Activated CD4-positive, alpha-beta memory T cell treated with anti-CD3 and anti-CD28 coated beads for 36 hours (primary cell): ENCODE results near the gene UMAD1. TPM values are rescaled to one million over a fixed set of nuclear protein-coding genes. Genes with fewer than 3 reads are reported as not detected.

Experiments used
- CTCF ChIA-PET: fragments of 350-600 bp; sonication (Branson Sonifier 250); formaldehyde crosslinking; loops from one replicate; lab custom pipeline; 2021; ENCODE audit warnings: antibody characterized with exemption, inconsistent platforms; lab: Charles Lee
- POLR2A ChIA-PET: fragments of 350-600 bp; sonication (Branson Sonifier 250); formaldehyde crosslinking; loops from one replicate; lab custom pipeline; 2021; ENCODE audit warnings: antibody characterized with exemption; lab: Charles Lee
- DNase-seq: peaks from one replicate; pipeline ENCODE4 v3.0.0-alpha.2; 2020
- H3K27ac Mint-ChIP-seq: one replicate; pipeline ENCODE4 v1.8.0; 2021; ENCODE audit warnings: mixed read lengths
- H3K27me3 Mint-ChIP-seq: one replicate; pipeline ENCODE4 v1.8.0; 2021; ENCODE audit warnings: mixed read lengths
- H3K36me3 Mint-ChIP-seq: one replicate; pipeline ENCODE4 v1.8.0; 2021; ENCODE audit warnings: mixed read lengths
- H3K4me1 Mint-ChIP-seq: one replicate; pipeline ENCODE4 v1.8.0; 2021; ENCODE audit warnings: low read depth, mixed read lengths
- H3K4me3 Mint-ChIP-seq: one replicate; pipeline ENCODE4 v1.8.0; 2021; ENCODE audit warnings: mild to moderate bottlenecking, mixed read lengths
- H3K9me3 Mint-ChIP-seq: one replicate; pipeline ENCODE4 v1.8.0; 2021; ENCODE audit warnings: mixed read lengths
- intact Hi-C: fragments of 100-400 bp; cut with micrococcal nuclease; formaldehyde crosslinking; loops from one replicate; pipeline ENCODE4 v1.15.1; 2023
- total RNA-seq, 2 experiments: library from RNA; stranded (reverse); gene quantifications; one replicate each; pipeline ENCODE4 v1.2.3, GENCODE V29; 2021

UMAD1 gene
- total RNA-seq: 10 to 100 TPM; 15.0 to 17.6 TPM

DNA sequence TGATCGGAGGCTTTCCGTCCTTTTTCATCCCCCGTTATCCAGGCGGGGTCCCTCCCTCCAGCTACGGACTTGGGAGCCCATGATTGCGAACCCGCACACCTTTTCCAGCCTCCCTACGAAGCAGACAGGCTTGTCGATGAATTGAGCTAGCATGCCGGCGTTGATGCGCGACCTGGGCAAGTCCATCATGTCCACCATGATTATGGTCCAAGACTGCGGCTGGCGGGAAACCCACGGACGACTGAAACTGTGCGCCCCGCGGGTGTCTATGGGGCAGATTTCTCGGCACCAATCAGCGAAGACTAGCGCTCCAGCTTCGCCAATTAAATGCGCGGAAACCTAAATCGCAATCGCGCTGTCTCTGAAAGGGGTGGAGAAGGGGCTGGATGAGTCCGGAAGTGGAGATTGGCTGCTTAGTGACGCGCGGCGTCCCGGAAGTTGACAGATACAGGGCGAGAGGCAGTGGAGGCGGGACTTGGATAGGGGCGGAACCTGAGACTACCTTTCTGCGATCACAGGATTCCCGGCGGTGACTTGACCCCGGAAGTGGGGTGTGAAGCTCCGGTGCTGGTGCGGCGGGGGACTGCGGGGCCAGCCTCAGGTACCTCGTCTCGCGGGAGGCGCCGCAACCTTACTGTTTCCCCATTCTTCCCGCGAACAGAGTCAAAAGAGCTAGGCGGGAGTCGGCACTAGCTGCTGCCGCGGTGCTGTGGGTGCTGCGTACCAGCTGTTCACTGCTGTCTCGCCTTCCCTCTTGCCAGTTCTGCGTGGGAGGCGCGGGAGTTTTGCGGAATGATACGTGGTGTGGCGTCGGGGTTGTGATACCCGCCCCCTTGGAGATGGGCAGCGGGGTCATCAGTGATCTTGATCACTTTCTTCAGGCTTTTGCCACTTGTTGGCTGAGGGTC, at the start of gene UMAD1:
UMAD1 (plus strand) TSS at position 532 of the 908 bp plus-strand sequence. CDS start 32,620 bp downstream, outside the sequence.
- Mint-ChIP-seq H3K36me3 (peaks cover 27% of the 10 kb centered on the region), H3K27ac (peak within 1 kb of the TSS; percentile 100), H3K4me1 (peaks cover 45% of the 10 kb centered on the region), H3K9me3 (no peaks in the 10 kb centered on the region), H3K4me3 (peak within 1 kb of the TSS; percentile 97), H3K27me3 (peaks cover 1% of the 10 kb centered on the region)
- ChIA-PET CTCF (interaction anchor here (0.5 to 2.1 kb wide), 9 partner anchors 41 to 656 kb away, joined by 3 to 6 read pairs (median 3); no protein-coding TSS in a partner anchor), POLR2A (interaction anchor here (0.6 to 2.8 kb wide), 18 partner anchors 13 to 537 kb away, joined by 3 to 25 read pairs (median 4); partner anchors contain the start of genes C1GALT1, GLCCI1 and RPA3)
- peak; percentile 99 for DNase-seq
- intact Hi-C loops: loop anchor here (1.0 to 5.0 kb wide), 8 partner anchors 31 to 536 kb away; partner anchors contain the start of genes C1GALT1, GLCCI1 and RPA3

DNA sequence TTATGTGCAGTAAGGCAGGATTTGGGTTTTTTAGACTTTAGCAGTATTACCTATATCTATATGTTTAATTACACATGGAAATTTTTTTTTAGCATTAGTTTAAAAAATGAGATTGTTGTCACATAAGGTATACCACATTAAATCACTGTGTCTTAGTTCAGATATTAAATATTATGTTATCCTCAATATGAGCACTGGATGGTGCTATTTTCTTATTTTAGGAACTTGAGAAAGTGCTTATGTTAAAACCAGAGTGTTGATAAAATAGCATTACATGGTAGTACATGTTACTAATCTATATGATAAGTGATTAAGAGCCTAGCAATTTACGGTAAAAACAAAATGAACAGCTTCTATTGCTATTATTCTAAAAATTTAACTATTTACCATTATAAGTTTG, 45.1 kb upstream of the UMAD1 start:
- no peaks in the 10 kb centered on the region for H3K27me3 Mint-ChIP-seq
- POLR2A ChIA-PET: no interaction called here
- H3K36me3 Mint-ChIP-seq: peaks cover 30% of the 10 kb centered on the region
- no peak for DNase-seq
- intact Hi-C loops: loop anchor here (1.0 to 2.0 kb wide), 2 partner anchors 166 to 621 kb away; no protein-coding TSS in a partner anchor
- H3K9me3 Mint-ChIP-seq: no peaks in the 10 kb centered on the region
- no peak overlapping the region for H3K4me3 Mint-ChIP-seq
- H3K4me1 Mint-ChIP-seq: no peaks in the 10 kb centered on the region
- CTCF ChIA-PET: interaction anchor here (0.6 to 2.1 kb wide), 15 partner anchors 11 to 700 kb away, joined by 3 to 9 read pairs (median 4); partner anchors contain the start of gene UMAD1
- no peak overlapping the region for H3K27ac Mint-ChIP-seq

DNA sequence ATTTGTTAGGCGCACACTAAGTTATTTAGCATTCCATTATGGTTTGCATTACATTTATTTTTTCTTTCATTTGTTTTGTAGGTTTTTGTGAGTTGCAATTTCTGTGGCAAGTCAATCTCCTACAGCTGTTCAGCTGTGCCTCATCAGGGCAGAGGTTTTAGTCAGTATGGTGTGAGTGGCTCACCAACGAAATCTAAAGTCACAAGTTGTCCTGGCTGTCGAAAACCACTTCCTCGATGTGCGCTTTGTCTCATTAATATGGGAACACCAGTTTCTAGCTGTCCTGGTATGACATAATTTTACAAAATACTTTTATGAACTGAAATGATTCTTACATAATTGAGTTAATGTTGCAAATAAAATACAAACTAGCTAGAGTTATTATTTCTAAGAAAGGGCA, 44.4 kb upstream of the UMAD1 start:
- CTCF ChIA-PET: interaction anchor here (0.7 to 2.1 kb wide), 10 partner anchors 13 to 700 kb away, joined by 3 to 9 read pairs (median 4); partner anchors contain the start of gene UMAD1
- Mint-ChIP-seq H3K4me3 (no peak overlapping the region), H3K36me3 (peaks cover 34% of the 10 kb centered on the region), H3K9me3 (no peaks in the 10 kb centered on the region), H3K27me3 (no peaks in the 10 kb centered on the region), H3K27ac (no peak overlapping the region), H3K4me1 (no peaks in the 10 kb centered on the region)
- POLR2A ChIA-PET: no interaction called here
- intact Hi-C loops: loop anchor here (1.0 kb wide), 1 partner anchor 593 kb away; no protein-coding TSS in a partner anchor
- no peak for DNase-seq

DNA sequence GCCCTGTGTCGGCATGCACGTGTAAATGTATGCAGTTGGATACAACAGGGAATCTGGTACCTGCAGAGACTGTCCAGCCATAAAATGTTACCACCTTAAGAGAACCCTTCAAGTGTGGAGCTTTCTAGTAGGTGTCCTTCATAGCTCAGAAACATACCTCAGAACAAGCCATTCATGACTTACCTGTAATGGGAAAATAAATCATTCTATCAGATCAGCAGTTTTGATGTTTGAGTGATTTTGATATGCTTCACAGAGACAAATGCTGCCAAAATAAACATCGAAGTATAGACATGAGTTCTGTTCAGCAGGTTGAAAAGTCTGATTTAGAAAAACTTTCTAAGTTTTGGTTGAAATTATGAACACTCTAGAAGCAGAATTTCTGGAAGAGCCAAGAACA, 33.5 kb upstream of the UMAD1 start:
- Mint-ChIP-seq H3K4me1 (peaks cover 2% of the 10 kb centered on the region), H3K4me3 (no peak overlapping the region), H3K36me3 (peaks cover 7% of the 10 kb centered on the region), H3K9me3 (no peaks in the 10 kb centered on the region), H3K27me3 (no peaks in the 10 kb centered on the region), H3K27ac (no peak overlapping the region)
- CTCF ChIA-PET: no interaction called here
- no peak for DNase-seq
- intact Hi-C loops: no loop called here
- POLR2A ChIA-PET: no interaction called here

DNA sequence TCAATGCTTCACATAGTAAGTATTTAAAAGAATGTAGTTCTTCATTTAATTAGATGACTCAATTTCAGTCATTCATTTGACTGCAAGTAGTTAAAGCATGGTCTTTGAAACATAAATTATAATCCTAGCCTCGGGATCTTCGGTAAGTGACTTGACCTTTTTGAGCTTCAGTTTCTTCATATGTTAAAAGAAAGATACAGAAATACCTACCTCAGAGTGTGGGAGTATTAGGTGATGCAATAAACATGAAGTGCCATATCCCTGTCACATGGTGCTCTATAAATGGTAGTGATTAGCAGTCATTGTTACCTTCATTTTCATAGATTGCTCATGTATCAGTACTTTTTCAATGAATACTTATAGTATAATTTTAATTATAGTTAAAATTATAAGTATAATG, 31.2 kb upstream of the UMAD1 start:
- Mint-ChIP-seq H3K4me1 (peaks cover 2% of the 10 kb centered on the region), H3K9me3 (no peaks in the 10 kb centered on the region), H3K36me3 (peaks cover 7% of the 10 kb centered on the region), H3K4me3 (no peak overlapping the region), H3K27ac (no peak overlapping the region), H3K27me3 (no peaks in the 10 kb centered on the region)
- CTCF ChIA-PET: no interaction called here
- no peak for DNase-seq
- intact Hi-C loops: no loop called here
- POLR2A ChIA-PET: no interaction called here

DNA sequence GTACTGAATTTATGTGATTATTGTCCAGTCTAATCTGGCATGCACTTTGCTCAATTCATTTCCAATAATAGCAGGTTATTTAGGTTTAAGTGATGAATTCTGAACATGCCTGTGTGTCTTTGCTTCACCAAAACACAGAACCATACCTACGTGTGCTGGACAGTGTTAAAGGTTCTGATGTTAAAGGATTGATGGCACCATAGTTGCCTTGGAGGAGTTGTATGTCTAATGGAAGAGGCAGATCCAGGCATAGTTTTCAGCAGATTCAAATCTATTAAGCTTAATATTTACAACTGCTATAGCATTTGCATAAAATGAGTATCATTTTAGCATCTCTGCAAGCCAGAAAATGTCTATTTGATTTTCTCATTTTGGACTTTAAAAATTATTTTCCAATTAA, 28.0 kb upstream of the UMAD1 start:
- DNase-seq: no peak
- intact Hi-C loops: no loop called here
- peaks cover 5% of the 10 kb centered on the region for H3K4me1 Mint-ChIP-seq
- H3K27ac Mint-ChIP-seq: no peak overlapping the region
- H3K27me3 Mint-ChIP-seq: no peaks in the 10 kb centered on the region
- H3K4me3 Mint-ChIP-seq: no peak overlapping the region
- ChIA-PET CTCF (no interaction called here), POLR2A (no interaction called here)
- H3K36me3 Mint-ChIP-seq: peaks cover 7% of the 10 kb centered on the region
- no peaks in the 10 kb centered on the region for H3K9me3 Mint-ChIP-seq

DNA sequence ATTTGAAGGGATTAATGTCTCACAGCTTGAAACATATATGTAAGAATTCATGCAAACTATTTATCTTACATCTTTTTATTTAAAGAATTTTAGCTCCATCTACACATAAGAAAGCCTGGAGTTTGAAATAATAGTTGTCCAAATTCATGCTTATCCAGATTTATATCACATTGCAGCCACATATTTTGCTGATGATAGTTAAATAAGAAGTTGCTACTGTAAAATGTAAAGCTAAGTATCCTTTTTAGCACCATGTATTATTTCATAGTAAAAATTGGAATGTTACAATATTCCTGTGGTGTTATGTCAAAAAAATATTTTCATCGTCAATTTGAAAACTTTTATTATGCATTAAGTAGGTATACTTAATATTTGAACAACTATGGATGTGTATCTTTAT, 27.3 kb upstream of the UMAD1 start:
- ChIA-PET POLR2A (no interaction called here), CTCF (no interaction called here)
- no peaks in the 10 kb centered on the region for H3K27me3 Mint-ChIP-seq
- intact Hi-C loops: no loop called here
- no peaks in the 10 kb centered on the region for H3K9me3 Mint-ChIP-seq
- H3K4me3 Mint-ChIP-seq: no peak overlapping the region
- no peak overlapping the region for H3K27ac Mint-ChIP-seq
- H3K4me1 Mint-ChIP-seq: peaks cover 7% of the 10 kb centered on the region
- H3K36me3 Mint-ChIP-seq: peaks cover 2% of the 10 kb centered on the region
- DNase-seq: no peak

DNA sequence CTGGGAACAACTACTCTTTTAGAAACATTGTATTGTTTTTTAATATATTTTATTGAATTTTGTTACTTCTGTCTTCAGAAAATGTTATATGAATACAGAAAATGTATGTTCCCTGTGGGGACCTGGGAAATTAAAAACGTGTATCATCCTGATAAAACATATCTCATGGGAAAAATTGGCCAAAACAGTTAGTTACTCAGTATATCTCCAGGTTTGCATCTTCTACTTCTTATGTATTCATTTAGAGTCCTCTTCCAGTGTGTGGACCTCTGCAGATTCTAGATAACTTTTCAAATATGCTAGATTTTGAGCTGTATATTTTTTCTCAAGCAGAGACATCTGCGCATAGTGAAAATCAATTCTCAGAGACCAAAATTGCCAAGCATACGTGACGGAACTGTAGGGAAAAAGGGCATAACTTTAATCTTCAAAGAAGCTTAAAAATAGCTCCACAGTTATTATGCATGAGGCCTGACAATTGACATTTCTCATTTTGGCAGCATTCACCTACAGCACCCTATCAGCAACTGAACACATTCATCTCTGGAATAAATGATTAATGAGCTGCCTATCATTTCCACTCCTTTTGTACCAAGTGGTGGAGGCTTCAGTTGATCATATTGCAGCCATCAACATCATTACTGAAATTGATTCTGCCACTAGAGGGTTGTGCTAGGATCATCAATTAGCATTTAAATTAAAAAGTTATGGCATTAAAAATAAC, 26.4 kb upstream of the UMAD1 start:
- Mint-ChIP-seq H3K27me3 (no peaks in the 10 kb centered on the region), H3K4me3 (no peak overlapping the region), H3K9me3 (no peaks in the 10 kb centered on the region), H3K36me3 (peaks cover 2% of the 10 kb centered on the region), H3K4me1 (peaks cover 7% of the 10 kb centered on the region), H3K27ac (no peak overlapping the region)
- ChIA-PET POLR2A (no interaction called here), CTCF (no interaction called here)
- intact Hi-C loops: no loop called here
- no peak for DNase-seq

DNA sequence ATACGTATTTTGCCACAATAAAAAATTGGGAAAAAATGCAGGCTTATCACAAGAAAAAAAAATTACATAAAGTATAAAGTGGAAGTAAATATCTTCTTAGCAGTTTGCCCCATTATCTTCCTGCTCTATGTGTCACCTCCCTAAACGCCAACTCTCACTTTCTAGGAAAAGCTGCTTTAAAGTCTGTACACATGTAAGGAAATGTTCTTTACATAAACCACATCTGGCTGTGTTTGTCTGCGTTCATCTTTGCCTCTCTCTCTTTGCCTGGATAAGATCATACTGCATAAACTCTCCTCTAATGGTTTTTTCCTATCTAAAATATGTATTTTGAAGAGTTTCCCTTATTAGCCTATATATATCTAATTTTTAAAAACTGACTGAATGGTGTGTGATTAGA, 23.0 kb upstream of the UMAD1 start:
- Mint-ChIP-seq H3K4me1 (peaks cover 5% of the 10 kb centered on the region), H3K9me3 (no peaks in the 10 kb centered on the region), H3K36me3 (no peaks in the 10 kb centered on the region), H3K27me3 (no peaks in the 10 kb centered on the region), H3K27ac (no peak overlapping the region), H3K4me3 (no peak overlapping the region)
- intact Hi-C loops: no loop called here
- DNase-seq: no peak
- CTCF ChIA-PET: interaction anchor here (0.6 kb wide), 1 partner anchor 26 kb away, joined by 4 read pairs; no protein-coding TSS in a partner anchor
- POLR2A ChIA-PET: no interaction called here

DNA sequence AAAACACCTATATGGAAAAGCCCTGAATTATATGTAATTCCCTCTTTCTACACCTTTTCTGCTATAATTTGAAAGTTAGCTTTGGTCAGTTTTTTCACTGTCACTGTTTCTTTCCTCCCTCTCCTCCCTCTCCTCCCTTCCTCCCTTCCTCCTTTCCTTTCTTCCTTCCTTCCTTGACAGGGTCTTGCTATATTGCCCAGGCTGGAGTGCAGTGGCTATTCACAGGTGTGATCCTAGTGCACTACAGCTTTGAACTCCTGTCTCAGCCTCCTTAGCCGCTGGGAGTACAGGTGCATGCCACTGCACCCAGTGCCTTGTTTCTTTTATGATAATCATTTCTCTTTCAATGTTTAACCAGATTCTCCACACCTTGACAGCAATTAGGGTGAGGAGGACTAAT, 22.1 kb upstream of the UMAD1 start:
- Mint-ChIP-seq H3K9me3 (no peaks in the 10 kb centered on the region), H3K4me1 (peaks cover 5% of the 10 kb centered on the region), H3K36me3 (no peaks in the 10 kb centered on the region), H3K27me3 (no peaks in the 10 kb centered on the region), H3K4me3 (no peak overlapping the region), H3K27ac (no peak overlapping the region)
- CTCF ChIA-PET: no interaction called here
- POLR2A ChIA-PET: no interaction called here
- DNase-seq: no peak
- intact Hi-C loops: no loop called here

DNA sequence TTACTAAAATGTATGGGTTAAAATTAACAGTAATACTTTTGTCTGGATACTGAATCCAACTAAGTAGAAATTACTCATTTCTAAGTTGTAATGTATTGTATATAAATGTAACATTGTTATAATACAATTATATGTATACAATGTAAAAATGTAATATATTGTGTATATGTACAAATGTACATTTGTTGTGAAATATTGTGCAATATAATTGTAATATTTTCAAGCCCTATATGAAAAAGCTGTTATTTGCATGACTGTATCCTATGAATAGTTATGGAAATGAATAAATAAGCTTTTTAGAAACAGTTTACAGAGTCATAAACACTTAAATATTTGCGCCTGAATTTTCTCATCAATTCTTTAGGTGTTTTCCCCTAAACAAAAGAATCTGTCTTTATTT, 20.3 kb upstream of the UMAD1 start:
- H3K27me3 Mint-ChIP-seq: no peaks in the 10 kb centered on the region
- H3K4me3 Mint-ChIP-seq: no peak overlapping the region
- no peak for DNase-seq
- no peaks in the 10 kb centered on the region for H3K9me3 Mint-ChIP-seq
- H3K27ac Mint-ChIP-seq: no peak overlapping the region
- H3K36me3 Mint-ChIP-seq: no peaks in the 10 kb centered on the region
- peaks cover 5% of the 10 kb centered on the region for H3K4me1 Mint-ChIP-seq
- ChIA-PET CTCF (no interaction called here), POLR2A (no interaction called here)
- intact Hi-C loops: no loop called here

DNA sequence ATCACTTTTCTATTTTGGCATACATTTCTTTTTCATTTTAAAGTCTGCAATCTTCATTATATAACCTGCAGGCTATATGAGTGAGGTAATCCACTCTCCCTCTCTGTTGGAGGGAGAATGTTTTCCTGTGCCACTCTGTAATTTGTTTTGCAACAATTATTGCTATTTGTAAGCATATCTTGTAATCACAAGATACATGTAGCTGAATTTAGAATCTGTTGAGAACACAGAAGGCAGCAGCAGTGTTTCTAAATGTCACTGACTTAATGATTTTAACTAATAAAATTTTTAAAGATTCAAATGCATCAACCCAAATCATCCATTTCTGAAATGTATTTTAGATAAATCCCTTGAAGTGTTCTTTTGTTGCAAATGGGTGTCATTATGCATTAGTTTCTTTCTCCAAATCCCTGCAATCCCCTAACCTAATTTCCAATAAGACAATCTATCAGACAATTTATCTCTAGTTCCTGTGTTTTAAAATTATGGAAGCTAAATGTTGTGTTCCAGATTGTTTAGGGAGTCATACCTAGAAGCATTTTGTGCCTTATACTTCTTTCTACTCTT, 19.8 kb upstream of the UMAD1 start:
- Mint-ChIP-seq H3K36me3 (peaks cover under 1% of the 10 kb centered on the region), H3K4me3 (no peak overlapping the region), H3K27me3 (no peaks in the 10 kb centered on the region), H3K4me1 (peaks cover 5% of the 10 kb centered on the region), H3K9me3 (peaks cover under 1% of the 10 kb centered on the region), H3K27ac (no peak overlapping the region)
- intact Hi-C loops: no loop called here
- ChIA-PET CTCF (no interaction called here), POLR2A (no interaction called here)
- no peak for DNase-seq
